Endometrial microvascular endothelial cells (primary cell): ENCODE data around the gene FGL2. TPM values are rescaled to one million over a fixed set of nuclear protein-coding genes. Genes with fewer than 3 reads are reported as not detected.
"Not testable (repeated sequence)": the region's sequence is repeated elsewhere in the genome, so short reads cannot be mapped to it uniquely, and the experiment has no call there.

Experiments used
- in situ Hi-C: cut with HindIII; loops from 2 replicates; pipeline ENCODE4 v1.10.0; 2017; ENCODE audit warnings: low sequenced_read_pairs, low pct_unique_long_range_greater_than_20kb; ENCODE audit errors: inconsistent ontology term
- total RNA-seq: library from RNA; depleted of rRNA; stranded (reverse); fragments of >200 nt; gene quantifications from one replicate; pipeline ENCODE4 v1.2.3, GENCODE V29; 2015; ENCODE audit errors: inconsistent ontology term

FGL2 gene
- total RNA-seq, 1 donor from 2014 or later, result 0.37 TPM

DNA sequence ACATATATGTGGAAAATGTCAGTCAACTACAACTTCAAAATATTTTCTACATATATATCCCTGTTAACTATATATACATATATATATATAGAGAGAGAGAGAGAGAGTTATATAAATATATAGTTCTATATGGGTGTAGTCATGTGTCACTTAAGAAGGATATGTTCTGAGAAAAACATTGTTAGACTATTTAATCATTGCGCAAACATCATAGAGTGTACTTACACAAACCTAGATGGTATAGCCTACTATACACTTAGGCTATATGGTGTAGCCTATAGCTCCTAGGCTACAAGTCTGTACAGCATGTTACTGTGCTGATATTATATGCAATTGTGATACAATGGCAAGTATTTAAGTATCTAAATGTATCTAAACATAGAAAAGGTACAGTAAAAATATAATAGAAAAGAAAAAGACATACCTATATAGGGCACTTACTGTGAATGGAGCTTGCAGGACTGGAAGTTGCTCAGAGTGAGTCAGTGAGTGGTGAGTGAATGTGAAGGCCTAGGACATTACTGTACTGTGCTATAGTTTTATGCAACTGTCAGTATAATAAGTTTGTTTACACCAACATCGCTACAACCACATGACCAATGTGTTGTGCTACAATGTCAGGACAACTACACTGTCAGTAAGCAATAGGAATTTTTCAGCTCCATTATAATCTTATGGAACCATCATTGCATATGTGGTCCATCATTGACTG is 18.0 kb upstream of the FGL2 start:
- in situ Hi-C loops, result no loop called here

- in situ Hi-C loops, result no loop called here
These were observed 16.7 kb upstream of the FGL2 start for GRCh38 chr7:77216181-77216845.

GRCh38 chr7:77209479-77210139 is 10.0 kb upstream of the FGL2 start:
- in situ Hi-C loops, result no loop called here

DNA sequence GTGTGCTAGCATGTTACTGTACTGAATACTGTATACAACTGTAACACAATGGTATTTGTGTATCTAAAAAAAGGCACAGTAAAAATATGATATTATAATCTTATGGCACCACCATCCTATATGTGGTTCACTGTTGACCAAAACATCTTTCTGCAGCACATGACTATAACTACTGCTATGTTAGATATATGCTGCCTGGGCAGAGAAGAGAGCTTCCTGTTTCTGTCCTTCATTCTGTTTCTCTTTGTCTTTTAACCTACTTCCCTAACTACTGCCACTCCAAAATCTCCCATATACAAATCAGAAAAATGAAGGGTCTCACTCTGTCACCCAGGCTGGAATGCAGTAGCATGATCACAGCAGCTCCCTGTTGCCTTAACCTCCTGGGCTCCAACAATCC is 8.8 kb upstream of the FGL2 start:
- in situ Hi-C loops, result no loop called here

GRCh38 chr7:77205706-77206105 is 6.1 kb upstream of the FGL2 start:
- in situ Hi-C loops, result no loop called here

- in situ Hi-C loops, result no loop called here
These were observed 2.9 kb upstream of the FGL2 start for GRCh38 chr7:77202481-77202976.

DNA sequence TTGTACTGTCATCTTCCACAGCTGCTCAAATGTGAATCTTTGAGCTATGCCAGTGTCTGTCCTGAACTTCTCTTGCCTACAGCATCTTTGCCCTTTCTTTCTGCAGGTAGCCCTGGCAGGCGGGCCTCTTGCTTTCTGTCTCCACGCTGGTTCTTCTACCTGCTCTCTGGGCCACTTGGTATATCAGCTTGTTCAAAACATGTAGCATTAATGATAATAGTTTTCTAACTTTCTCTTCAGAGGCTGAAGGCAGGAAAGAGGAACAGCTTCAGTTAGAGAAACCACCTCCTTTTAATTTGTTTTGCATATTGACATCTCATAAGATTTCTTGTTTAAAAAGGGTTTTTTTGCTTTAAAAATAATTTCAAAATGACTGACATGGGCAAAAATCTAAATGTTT is 923 bp upstream of the FGL2 start:
- in situ Hi-C loops, result no loop called here

GRCh38 chr7:77197141-77197540 is 2.5 kb downstream of the FGL2 start:
- in situ Hi-C loops, result no loop called here

GRCh38 chr7:77188731-77189437 is 10.7 kb downstream of the FGL2 start:
- in situ Hi-C loops, result no loop called here

DNA sequence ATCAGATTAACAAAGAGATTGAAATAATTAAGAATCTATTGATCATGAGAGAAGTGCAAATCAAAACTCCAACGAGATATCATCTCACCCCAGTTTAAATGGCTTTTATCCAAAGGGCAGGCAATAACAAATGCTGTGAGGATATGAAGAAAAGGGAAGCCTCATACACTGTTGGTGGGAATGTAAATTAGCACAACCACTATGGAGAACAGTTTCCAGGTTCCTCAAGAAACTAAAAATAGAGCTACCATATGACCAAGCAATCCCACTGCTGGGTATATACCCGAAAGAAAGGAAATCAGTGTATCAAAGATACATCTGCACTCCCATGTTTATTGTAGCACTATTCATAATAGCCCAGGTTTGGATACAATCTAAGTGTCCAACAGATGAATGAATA is 13.8 kb downstream of the FGL2 start:
- in situ Hi-C loops, result no loop called here

GRCh38 chr7:77184990-77185389 is 14.6 kb downstream of the FGL2 start:
- in situ Hi-C loops, result no loop called here

DNA sequence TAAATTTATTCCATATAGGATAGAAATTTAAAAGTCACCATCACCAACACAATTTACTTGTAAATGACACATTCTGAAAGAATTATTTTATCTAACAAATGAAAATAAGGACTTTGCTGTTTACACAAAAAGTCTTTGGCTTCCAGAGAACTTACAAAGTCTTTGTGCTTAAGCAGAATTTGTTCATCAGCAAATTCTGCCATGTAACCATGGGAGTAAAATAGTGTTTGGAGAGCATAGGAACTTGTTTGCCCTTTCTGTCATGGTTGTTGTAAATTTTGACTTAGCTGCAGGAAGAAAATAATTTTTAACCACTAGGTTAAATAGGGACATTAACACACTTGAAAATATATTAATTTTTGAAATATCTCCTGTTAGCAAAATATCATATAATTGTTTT is 15.2 kb downstream of the FGL2 start:
- in situ Hi-C loops, result no loop called here

DNA sequence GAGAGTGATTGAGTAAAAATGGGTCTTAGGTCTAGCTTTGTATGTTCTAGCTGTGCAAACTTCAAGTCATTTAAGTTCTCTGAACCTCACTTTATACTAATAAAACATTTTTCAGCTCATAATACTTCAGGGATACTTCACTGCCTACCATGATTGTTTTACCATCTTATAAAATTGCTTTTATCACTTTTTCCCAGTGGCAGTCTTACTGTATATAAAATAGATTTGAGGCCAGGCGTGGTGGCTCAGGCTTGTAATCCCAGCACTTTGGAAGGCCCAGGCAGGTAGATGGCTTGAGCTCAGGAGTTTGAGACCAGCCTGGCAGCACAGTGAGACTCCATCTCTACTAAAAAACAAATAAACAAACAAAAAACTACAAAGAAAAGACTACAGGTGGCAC is 17.4 kb downstream of the FGL2 start:
- in situ Hi-C loops, result no loop called here

DNA sequence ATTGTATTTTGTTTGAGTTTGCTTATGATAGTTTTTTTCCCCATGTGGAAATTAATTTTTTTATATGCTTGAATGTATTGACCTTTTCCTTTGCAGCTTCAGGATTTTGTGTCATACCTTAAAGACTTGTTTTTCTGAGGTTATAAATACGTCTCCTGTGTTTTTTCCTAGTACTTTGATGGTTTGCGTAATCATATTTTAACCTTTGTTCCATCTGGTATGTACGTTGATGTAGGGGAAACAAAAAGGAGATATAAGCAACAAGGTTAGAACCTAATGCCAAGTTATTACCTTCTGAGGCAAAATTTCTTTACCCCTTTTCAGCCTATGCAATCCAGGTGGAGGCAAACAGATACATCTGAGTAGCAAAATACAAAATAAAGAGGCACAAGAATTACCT is 17.9 kb downstream of the FGL2 start:
- in situ Hi-C loops, result no loop called here

- in situ Hi-C loops, result no loop called here
These were observed 18.5 kb downstream of the FGL2 start for GRCh38 chr7:77181015-77181595.

DNA sequence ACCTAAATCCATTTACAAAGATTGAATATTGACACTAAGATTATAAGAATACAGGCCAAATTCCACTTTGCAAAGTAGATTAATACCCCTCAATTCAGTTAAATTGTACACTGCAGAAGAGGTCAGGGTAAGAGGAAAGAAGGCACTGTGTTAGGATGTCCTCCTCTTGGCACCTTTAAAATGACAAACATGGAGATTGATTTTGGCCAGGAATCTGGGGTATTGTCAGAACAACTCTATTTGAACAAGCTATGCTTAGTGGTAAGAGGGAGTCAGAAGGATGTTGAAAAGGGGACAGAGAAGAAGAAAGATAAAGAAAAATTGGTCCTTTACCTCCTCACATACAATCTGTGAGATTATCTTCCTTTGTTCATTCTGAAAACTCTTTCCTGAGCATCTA is 21.6 kb downstream of the FGL2 start:
- in situ Hi-C loops, result not testable (repeated sequence)

DNA sequence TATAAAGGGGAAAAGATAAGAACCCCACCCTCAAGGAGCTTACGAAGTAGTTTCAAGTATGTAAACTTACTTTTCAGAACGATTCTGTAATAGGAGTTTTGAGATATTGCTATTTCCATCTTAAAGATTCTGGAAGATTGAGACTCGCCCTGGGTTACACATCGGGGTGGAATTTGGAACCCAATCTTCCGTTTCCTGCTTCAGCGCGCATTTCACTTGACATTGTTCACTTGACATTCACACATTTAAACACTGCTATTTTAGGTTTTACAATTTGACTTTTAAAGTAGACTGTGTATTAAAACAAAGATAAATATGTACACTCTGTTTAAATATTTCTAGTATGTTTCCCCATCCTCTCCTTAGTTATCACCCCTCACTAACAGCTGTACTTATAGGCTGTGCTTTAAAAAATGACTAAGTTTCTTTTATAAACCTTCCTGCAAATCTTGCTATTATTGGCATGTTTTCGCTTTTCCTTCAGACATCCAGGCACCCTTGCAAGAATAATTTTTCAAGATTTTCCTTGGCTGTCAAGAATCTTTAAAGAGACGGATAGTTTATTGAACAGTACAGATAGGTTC is 22.2 kb downstream of the FGL2 start:
- in situ Hi-C loops, result not testable (repeated sequence)

- in situ Hi-C loops, result not testable (repeated sequence)
These were observed 24.3 kb downstream of the FGL2 start for GRCh38 chr7:77175274-77175800.

DNA sequence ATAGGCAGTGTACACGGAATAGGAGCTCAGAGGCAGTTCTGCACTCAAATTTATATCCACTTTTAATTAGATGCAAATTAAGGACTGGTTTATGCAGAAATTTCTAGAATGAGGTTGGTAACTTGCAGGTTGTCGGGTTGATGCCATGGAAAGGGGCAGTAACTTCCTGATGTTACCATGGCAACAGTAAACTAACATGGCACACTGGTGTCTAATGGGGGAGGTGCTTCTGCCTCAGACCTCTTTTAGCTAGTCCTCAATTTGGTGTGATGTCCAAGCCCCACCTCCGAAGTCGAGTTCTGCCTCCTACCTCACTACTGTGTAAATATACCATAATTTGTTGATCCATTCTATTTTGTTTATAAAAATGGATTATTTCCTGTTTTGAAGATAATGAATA is 25.2 kb downstream of the FGL2 start:
- in situ Hi-C loops, result not testable (repeated sequence)
